Kasumi-1 (cell line): ENCODE results near the gene MTPN.

Source experiments
- DNase-seq, 2 experiments: peaks; one replicate each; lab custom pipeline; 2025; lab: John Stamatoyannopoulos, UW

MTPN gene, protein sequence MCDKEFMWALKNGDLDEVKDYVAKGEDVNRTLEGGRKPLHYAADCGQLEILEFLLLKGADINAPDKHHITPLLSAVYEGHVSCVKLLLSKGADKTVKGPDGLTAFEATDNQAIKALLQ

DNA sequence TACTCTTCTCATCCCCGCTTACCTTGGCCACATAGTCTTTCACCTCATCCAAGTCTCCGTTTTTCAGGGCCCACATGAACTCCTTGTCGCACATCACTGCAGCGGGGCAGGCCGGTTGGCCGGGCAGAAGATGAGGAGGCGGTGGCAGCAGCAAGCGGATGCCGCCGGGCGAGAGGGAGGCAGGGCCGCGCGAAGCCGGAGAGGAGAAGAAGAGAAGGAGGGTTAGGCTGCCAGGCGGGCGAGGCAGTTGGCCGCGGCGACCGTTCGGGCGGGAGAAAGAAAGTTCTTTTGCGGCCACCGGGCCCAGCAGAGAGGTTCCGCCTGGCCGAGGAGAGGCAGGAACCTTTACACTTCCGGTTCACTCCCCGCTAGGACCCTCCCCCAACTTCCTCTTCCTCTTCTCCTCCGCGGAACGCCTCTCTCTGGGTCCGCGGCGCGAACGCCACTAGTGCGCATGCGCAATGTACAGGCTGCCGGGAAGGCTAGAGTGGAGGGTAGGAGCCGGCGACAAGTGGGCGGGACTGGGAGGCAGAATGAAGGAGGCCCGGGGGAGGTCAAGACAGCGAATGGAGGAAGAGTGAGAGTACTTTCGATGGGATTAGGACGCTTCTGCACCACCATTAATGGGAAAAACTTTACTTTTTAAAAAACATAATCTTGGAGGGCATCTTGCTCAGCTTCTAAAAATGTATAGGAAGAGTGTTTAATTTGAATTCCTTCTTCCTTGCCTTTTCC is at the start of gene MTPN:
MTPN (minus strand) TSS at position 353 of the 735 bp plus-strand sequence; CDS start at position 94, 259 bp downstream.
- DNase-seq, result peak; percentile 99

DNA sequence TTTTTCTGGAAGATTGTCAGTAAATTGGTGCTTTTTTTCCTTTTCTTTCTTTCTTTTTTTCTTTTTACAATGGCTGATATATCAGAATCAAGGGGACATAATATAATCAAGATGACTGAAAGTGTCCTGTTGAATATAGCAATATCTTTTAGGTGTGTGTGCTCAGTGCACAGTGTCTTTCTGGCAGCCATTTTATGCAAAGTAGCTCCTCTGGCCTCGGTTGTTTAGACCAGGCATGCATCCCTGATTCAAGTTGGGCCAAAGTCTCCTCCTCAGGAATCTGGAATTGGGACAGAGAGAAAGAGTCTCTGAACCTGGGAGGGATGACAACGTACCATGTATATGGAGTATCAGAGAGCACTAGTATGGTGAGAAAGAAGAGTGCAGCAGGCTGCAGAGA is 49.0 kb upstream of the MTPN start:
- no peak for DNase-seq

DNA sequence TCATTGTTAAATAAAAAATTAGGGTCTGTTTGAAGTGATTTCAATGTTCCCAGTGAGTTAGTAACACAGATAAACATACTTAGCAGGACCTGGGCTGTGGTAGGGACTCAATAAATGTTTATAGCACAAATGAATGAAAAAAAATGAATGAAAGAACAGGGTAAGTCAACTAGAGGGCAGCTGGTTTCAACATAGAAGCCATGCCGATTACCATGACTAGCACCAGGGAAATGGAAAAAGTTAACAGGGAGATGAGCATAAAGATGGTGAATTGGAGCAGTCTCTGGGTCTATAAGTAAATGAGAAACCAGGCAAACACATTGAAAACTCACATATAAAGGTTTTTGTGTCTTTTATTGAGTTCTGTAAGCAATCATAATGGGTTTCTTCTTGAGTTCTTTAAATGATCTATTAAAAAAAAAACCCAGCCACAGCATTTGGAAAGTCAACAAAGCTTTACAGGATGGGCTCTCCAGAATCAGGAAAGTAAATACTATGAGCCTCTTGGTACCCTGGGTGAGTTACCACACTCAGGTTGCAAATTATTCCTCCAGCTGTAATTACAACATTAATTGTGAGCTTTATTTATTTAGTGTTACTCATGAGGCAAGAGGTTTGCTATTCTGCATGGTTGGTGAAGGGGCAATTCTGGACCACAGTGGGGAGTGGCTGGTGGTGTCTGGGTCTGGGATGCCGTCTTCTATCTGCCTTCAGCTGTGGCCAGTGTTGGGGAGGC is 46.1 kb upstream of the MTPN start:
- no peak for DNase-seq

DNA sequence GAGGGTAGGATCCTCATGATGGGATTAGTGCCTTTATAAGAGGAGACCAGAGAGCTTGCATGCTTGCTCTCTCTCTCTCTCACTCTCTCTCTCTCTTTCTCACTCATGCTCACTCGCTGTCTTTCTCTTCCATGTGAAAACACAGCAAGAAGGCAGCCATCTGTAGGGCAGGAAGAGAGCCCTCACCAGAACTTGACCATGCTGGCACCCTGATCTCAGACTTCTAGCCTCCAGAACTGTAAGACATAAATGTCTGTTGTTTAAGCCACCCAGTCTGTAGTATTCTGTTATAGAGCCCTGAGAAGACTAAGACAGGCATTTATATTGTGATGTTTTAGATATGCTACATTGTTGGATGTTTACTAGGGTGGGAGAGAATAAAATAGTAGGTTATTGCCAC is 43.4 kb upstream of the MTPN start:
- DNase-seq, result no peak

DNA sequence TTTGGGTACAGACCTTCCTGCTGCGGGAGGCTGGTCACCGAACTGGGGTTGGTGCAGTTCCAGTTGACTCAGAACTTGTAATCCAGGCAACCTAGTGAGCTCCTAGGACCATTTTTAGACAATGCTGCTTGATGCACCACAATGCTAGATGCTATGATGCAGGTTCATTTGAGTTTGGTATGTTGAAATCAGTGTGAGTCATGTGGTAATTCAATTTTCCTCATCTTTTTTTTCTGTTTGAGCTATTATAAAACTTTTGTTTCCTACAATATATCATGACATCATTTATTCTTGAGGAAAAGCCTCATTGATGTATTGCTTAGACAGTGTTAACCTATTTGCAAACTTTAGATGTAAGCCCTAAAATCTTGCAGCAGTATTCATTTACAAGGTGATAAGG is 40.9 kb upstream of the MTPN start:
- DNase-seq, result no peak

DNA sequence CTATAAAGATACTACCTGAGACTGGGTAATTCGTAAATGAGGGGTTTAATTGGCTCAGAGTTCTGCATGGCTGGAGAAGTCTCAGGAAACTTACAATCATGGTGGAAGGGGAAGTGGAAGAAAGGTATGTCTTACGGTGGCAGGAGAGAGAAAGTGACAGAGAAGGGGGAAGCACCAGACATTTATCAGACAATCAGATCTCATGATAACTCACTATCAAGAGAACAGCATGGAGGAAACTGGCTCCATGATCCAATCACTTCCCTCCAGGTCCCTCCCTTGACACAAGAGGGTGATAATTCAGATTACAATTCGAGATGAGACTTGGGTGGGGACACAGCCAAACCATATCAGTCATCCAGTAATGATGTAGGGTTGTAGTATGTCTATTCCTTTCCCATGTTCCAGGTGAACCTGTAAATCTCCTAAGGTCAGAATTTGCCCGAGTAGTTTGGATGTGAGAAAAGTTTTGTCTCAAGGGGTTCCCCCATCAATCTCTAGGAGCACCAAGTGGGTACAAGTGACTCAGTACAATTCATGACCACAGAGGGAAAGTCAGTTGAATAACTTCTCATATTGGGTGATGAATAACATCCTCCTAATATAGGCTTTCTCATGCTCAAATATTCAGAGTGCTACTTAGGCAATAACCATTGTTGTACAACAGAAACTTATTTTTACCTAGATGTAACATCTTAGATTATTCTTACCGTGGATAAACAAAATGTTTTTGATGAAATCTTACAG is 39.7 kb upstream of the MTPN start:
- no peak for DNase-seq

DNA sequence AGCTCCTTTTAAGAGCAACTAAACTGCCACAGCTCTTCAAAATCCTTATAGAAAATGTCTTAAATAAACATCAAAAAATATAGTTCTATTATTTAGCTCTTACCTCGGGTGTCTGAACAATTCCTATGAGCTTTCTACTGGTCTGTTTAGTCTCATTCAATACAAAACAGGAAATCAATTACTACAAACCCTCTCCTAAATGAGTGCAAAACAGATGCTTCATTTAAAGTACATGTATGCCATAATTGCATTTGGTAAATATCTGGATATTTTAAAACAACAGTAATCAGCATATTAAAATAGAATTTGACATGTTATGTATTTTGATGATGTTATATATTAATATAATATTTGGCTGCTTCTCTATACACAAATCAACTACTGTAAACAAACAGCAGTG is 38.5 kb upstream of the MTPN start:
- DNase-seq, result no peak

DNA sequence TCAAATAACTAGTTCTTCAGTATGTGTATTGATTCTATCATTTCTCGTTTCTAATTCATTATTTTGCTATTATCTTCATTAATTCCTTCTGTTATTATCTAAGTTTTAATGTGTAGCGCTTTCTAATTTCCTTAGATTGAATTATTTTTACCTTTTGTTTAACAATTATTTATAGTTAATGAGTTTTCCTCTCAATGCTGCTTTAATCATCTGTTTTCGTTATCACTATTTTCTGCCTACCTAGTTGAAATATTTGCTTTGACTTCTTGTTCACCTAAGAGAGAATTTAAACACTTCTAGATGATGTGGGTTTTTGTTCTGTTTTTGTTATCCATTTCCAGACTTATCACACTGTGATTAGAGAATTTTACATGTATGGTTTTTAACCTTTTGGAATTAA is 37.5 kb upstream of the MTPN start:
- DNase-seq, result no peak

DNA sequence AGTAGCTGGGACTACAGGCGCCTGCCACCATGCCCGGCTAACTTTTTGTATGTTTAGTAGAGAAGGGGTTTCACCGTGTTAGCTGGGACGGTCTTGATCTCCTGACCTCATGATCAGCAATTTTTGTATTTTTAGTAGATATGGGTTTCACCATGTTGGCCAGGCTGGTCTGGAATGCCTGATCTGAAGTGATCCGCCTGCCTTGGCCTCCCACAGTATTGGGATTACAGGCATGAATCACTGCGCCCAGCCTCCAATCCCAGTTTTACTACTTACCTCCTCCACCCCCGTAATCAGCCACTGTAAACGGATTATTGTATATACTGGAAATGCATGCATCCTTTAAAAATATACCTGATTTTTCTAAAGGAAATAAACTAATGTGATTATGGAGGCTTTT is 35.1 kb upstream of the MTPN start:
- DNase-seq, result no peak

DNA sequence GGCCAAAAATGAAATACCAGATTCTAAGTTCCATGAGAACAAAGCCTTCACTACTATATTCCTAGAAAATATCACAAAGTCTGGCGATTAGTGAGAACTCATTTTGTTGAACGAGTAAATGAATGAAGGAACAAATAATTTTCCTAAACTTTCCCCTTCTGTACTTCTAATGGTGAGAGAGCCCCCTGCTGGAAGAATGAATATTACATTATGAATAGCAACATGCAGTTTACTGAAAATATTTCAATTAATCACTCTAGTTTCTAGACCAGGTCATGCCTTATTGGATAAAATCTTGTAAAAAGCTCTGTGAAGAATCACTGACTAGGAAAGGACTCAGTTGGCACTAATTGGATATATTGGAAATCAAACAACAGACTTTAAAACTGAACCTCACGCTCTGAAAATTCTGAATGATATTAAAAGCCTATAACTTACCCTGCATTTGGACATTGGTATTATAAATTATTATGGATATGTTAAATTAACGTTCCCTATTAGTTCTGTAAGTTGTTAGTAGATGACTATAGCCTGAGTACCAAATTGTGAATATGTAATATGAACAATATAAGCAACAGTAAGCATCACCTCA is 32.4 kb upstream of the MTPN start:
- DNase-seq, result peak; percentile 52 to 77

DNA sequence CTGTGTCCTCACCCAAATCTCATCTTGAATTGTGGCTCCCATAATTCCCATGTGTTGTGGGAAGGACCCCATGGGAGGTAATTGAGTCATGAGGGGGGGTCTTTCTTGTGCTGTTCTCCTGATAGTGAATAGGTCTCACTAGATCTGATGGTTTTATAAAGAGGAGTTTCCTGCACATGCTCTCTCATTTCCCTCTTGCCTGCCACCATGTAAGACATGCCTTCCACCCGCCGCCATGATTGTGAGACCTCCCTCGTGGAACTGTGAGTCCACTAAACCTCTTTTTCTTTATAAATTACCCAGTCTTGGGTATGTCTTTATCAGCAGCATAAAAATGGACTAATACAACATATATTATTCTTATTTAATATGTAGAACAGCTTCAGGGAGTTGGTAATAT is 29.0 kb upstream of the MTPN start:
- DNase-seq, result no peak

DNA sequence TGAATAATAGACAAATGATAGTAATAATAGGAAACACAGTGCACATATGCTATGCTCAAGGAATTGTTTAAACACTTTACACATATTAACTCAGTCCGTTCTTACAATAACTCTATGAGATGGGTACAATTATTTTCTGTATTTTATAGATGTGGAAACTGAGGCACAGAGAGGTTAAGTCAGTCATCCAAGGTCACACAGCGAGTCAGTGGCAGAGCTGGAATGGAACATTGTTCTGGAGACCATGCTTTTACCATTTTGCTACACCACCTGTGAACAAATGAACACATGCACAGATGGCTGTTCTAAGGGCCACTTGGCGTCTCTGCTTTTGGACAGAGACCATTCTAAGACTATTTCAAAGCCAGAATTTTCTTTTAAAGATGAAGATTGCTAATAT is 26.9 kb upstream of the MTPN start:
- no peak for DNase-seq

DNA sequence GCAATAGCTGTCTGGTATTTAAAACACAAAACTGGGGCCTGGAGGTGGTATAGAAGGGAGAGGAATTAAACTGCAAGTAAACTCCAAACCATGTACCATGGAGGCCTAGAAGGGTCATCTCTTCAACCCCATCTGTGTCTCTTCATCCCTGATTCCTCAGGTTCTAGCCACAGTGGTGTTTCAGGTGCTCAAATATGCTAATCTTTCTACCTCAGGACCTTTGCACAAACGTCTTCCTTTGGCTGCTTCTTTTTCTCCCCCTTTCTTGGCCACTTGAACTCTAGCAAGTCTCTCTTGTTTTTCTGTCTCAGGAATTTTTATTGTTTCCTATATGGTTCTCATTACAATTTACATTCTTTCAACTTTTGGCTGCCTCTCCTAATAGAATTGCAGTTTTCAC is 25.6 kb upstream of the MTPN start:
- DNase-seq, result no peak

DNA sequence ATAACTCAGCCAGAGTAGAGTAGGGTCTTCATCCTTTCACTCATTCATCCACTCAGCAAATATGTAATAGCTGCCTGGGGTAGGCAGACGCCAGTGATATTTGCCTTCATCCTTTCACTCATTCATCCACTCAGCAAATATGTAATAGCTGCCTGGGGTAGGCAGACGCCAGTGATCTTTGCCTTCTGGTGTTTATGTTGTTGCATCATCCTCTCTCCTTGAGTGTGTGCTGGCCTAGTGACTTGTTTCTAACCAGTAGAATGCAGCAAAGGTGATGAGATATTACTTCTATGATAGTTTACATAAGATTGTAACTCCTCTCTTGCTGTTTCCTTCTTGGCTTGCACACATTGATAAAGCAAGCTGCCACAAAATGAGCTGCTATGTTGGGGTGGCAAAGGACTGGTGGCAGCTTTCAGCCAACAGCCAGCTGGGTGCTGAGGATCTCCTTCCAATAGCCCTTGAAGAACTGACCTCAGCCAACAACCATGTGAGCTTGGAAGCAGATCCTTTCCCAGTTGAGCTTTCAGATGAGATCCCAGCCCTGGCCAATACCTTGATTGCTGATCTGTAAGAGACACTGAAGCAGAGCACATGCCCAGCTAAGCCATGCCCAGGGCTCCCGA is 23.2 kb upstream of the MTPN start:
- no peak for DNase-seq

DNA sequence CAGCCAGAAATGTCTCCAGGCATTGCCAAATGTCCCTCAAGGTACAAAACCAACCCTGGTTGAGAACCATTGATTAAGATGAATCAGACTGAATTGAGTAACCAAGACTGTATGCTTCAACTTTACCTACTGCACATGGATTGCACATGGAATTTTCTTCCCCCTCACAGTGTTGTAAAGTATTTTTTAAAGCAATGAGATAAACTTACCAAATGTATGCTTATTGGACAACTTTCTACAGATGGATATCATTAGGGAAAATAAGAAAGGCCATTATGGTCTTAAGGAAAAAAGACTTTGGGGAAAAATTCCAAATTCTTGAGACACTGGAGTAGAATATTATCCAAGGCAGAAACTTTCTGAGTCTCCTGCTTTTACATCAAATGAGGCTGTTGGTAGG is 20.9 kb upstream of the MTPN start:
- DNase-seq, result no peak

DNA sequence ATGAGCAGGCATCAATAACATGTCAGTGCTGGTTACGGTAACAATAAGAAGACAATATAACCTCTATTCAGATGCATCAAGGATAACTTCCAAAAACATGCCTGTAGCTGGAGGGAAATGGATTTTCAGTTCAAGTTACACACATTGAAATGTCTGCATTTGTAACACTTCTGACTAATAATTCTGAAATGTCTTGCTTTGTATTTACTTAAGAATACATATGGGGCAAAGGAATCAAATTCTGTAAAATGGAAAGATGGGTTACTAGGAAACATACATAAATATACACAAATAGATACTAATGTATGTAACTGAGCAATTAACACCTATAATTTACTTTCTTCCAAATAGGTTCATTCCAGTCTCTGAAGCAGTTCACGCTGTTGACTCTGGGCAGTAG is 18.6 kb upstream of the MTPN start:
- no peak for DNase-seq

DNA sequence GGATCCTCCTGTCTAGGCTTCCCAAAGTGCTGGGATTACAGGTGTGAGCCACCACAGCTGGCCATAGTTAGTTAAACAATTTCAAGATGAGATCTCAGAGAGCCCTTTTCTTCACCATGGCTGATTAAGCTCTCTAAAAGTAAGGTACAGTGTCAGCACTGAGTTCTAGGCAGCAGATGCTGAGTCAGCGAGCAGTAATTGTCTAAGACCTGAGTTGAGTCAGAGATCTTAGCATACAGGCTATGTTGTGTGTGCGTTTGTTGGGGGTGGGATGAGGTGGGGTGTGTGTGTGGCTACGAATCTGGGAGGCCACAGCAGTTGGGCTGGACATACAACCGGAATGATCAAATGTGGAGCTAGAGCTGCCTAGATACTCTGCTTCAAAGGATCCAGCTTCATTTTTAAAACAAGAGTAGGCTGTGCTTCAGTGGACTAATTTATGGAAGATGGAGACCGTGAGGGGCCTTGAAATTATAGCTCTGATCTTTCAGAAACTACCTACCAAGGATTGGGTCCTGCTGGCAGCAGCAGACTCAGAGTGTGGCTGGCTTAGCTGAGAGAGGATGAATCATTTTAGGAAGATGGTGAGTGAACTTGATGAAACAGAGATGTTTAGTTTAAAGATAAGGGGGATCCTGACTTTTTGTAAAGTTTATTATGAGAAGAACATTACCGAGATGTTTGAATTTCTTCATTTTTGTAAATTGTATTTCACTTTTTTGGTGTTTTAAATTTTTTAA is 17.5 kb upstream of the MTPN start:
- DNase-seq, result no peak

DNA sequence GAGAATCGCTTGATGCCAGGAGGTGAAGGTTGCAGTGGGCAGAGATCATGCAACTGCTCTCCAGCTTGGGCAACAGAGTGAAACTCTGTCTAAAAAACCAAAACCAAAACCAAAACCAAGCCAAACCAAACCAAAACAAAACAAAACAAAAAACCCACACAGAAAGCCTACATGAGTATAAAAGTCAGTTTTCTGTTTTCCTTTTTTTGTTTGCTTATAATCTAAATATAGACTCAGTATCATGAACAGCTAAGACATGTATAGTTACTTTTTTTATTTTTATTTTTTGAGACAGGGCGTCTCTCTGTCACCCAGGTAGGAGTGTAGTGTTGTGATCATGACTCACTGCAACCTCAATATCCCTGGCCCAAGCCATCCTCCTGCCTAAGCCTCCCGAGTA is 16.8 kb upstream of the MTPN start:
- no peak for DNase-seq

DNA sequence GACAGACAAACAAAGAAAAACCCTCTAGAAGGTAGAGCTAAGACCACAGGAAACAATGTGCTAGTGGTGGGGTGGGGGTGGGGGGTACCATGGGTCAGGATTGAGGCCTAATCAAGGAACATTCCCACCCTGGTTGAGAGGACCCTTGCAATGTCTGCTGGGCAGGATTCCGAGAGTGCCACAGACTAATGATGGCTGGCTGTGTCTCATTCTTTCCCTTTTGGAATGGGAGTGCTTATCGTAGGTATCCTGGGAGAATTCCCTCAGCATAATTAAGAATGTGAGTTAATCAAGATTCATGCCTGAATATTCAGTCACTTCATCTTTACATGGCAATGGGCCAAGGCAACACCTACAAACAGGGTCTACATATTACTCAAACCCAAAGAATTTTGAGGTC is 14.7 kb upstream of the MTPN start:
- DNase-seq, result no peak

DNA sequence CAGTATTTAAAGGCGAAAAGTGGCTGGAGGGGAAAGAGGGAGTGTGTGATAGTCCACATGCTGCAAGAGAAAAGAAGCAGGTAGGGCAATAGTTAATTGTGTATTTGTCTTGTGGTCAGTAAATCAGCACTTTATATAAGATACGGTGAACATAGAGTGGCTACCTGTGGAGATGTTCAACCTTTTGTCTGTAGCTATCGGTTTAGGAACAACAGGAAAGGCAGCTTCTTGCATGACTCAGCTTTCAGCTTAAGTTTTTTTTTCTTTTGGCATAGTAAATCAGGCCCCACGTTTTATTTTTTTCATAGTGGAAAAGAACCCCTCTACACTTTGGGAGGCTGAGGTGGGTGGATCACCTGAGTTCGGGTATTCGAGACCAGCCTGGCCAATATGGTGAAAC is 14.2 kb upstream of the MTPN start:
- DNase-seq, result no peak

DNA sequence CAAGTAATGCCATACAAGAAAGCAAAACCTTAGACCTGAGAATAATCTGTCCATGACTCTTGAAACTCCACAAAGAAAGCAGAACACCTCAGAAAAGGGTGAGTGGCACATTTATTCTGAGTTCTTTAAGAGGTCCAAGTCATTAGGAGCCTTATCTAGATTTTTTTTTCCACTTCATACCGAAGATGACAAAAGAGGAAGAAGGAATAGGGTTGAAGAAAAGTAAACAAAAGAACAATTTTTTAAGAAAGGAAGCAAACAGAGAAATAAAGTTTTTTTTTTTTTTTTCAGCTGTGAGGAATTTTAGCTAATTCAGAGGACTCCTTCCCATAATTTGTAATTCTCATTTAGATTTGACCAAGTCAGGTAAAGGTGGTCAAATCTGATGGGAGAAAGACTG is 13.1 kb upstream of the MTPN start:
- no peak for DNase-seq
